ENCODE results near the gene MAT1A.

DNA sequence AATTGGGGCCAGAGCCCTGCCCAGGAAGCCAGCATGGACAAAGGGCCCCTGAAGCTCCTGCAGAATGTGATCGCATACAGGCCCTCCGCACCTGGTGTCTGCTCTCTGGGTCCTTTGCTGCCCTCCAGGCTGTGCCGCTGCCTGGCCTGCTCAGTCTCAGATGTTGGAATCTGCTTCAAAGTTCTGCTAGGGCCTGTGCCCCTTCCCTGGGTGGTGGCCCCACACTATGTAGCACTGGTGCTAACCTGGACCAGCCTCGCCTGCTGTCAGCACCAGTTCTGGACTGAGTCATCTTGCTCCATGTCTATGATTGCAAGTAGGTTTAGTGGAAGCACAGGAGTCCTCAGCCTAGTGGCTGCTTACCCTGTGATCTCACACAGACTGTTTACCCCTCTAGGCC, 6.3 kb downstream of the MAT1A start:
- TF ChIP-seq, protein P1, sequence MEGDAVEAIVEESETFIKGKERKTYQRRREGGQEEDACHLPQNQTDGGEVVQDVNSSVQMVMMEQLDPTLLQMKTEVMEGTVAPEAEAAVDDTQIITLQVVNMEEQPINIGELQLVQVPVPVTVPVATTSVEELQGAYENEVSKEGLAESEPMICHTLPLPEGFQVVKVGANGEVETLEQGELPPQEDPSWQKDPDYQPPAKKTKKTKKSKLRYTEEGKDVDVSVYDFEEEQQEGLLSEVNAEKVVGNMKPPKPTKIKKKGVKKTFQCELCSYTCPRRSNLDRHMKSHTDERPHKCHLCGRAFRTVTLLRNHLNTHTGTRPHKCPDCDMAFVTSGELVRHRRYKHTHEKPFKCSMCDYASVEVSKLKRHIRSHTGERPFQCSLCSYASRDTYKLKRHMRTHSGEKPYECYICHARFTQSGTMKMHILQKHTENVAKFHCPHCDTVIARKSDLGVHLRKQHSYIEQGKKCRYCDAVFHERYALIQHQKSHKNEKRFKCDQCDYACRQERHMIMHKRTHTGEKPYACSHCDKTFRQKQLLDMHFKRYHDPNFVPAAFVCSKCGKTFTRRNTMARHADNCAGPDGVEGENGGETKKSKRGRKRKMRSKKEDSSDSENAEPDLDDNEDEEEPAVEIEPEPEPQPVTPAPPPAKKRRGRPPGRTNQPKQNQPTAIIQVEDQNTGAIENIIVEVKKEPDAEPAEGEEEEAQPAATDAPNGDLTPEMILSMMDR (IDR thresholded peaks at IDR 0.05; ENCODE audit: poor library complexity) = no peak
- TF ChIP-seq EZH2 (IDR thresholded peaks at IDR 0.05; ENCODE audit: borderline replicate concordance) (no peak), EZH2phosphoT487 (IDR thresholded peaks at IDR 0.05; ENCODE audit: low read depth, severe bottlenecking, unreplicated experiment) (no peak)

Data from hepatocyte (in vitro differentiated cells).